ENCODE results near the gene ADCY10. TPM values are rescaled to one million over a fixed set of nuclear protein-coding genes. Genes with fewer than 3 reads are reported as not detected.
A peak's percentile ranks its signal among the peaks of the same experiment; 100 is the strongest.
"Not testable (repeated sequence)": the region's sequence is repeated elsewhere in the genome, so short reads cannot be mapped to it uniquely, and the experiment has no call there.

ADCY10 gene
- polyA plus RNA-seq, 4 donors, result 0.24 to 0.66 (median 0.46) TPM

- no peak for DNase-seq (ENCODE audit: low read depth in 4 of 4, low spot score in 3 of 4)
Measured at GRCh38 chr1:167819849-167820683, 93.9 kb downstream of the ADCY10 start.

- DNase-seq (ENCODE audit: low read depth in 4 of 4, low spot score in 3 of 4), result no peak
Measured at GRCh38 chr1:167815650-167816049, 98.3 kb downstream of the ADCY10 start.

GRCh38 chr1:167812972-167813371, 101.0 kb downstream of the ADCY10 start:
- no peak for DNase-seq (ENCODE audit: low read depth in 4 of 4, low spot score in 3 of 4)

- no peak for DNase-seq (ENCODE audit: low read depth in 4 of 4, low spot score in 3 of 4)
Measured at GRCh38 chr1:167808690-167809089, 105.2 kb downstream of the ADCY10 start.

- DNase-seq (ENCODE audit: low read depth in 4 of 4, low spot score in 3 of 4), result no peak
Measured at GRCh38 chr1:167808104-167808503, 105.8 kb downstream of the ADCY10 start.

- DNase-seq (ENCODE audit: low read depth in 4 of 4, low spot score in 3 of 4), result not testable (repeated sequence)
Measured at GRCh38 chr1:167806676-167807075, 107.3 kb downstream of the ADCY10 start.

- DNase-seq (ENCODE audit: low read depth in 4 of 4, low spot score in 3 of 4), result not testable (repeated sequence)
Measured at GRCh38 chr1:167806235-167806634, 107.7 kb downstream of the ADCY10 start.

- DNase-seq (ENCODE audit: low read depth in 4 of 4, low spot score in 3 of 4), result no peak
Measured at GRCh38 chr1:167805041-167805556, 108.8 kb downstream of the ADCY10 start.

- DNase-seq (ENCODE audit: low read depth in 4 of 4, low spot score in 3 of 4), result peak in 3 of 4 donors; percentile 63 to 70 (median 65)
Measured at GRCh38 chr1:167803358-167804207, 110.4 kb downstream of the ADCY10 start.

- no peak for DNase-seq (ENCODE audit: low read depth in 4 of 4, low spot score in 3 of 4)
Measured at GRCh38 chr1:167802235-167802634, 111.7 kb downstream of the ADCY10 start.

GRCh38 chr1:167800251-167800650, 113.7 kb downstream of the ADCY10 start:
- DNase-seq (ENCODE audit: low read depth in 4 of 4, low spot score in 3 of 4), result no peak

- no peak for DNase-seq (ENCODE audit: low read depth in 4 of 4, low spot score in 3 of 4)
Measured at GRCh38 chr1:167799747-167800146, 114.2 kb downstream of the ADCY10 start.

GRCh38 chr1:167798952-167799351, 115.0 kb downstream of the ADCY10 start:
- DNase-seq (ENCODE audit: low read depth in 4 of 4, low spot score in 3 of 4), result no peak

GRCh38 chr1:167797015-167797414, 116.9 kb downstream of the ADCY10 start:
- DNase-seq (ENCODE audit: low read depth in 4 of 4, low spot score in 3 of 4), result no peak

- DNase-seq (ENCODE audit: low read depth in 4 of 4, low spot score in 3 of 4), result no peak
Measured at GRCh38 chr1:167795810-167796740, 117.9 kb downstream of the ADCY10 start.

- no peak for DNase-seq (ENCODE audit: low read depth in 4 of 4, low spot score in 3 of 4)
Measured at GRCh38 chr1:167794043-167794442, 119.9 kb downstream of the ADCY10 start.

- no peak for DNase-seq (ENCODE audit: low read depth in 4 of 4, low spot score in 3 of 4)
Measured at GRCh38 chr1:167792188-167792565, 121.8 kb downstream of the ADCY10 start.

- DNase-seq (ENCODE audit: low read depth in 4 of 4, low spot score in 3 of 4), result peak in 2 of 4 donors; percentile 22 to 32
Measured at GRCh38 chr1:167791281-167792187, 122.4 kb downstream of the ADCY10 start.

GRCh38 chr1:167790117-167790516, 123.8 kb downstream of the ADCY10 start:
- DNase-seq (ENCODE audit: low read depth in 4 of 4, low spot score in 3 of 4), result no peak
